ENCODE data around the gene SCN8A. TPM values are rescaled to one million over a fixed set of nuclear protein-coding genes. Genes with fewer than 3 reads are reported as not detected.
"Not testable (repeated sequence)": the region's sequence is repeated elsewhere in the genome, so short reads cannot be mapped to it uniquely, and the experiment has no call there.

SCN8A gene
- polyA plus RNA-seq, 2 of the 4 experiments (the other 2 are of a cell fraction), result 1.8 to 4.8 TPM

DNA sequence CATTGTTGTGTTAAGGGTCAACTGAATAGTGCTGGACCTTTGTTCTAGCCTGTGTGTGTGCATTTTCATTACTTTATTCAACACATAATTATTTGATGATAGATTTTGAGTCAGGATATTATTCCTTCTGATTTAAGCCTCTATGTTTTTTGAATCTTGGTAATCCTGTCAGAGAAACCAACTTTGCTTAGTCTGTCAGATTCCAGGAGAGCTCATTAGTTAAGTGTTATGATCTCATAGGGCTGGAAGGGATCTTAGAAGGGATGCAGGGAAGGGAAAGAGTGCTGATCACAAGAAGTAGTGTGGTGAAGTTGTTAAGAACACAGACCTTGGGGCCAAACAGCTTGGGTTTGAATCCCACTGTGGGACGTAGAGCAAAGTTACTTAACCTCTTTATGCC is 52.9 kb downstream of the SCN8A start:
- FAIRE-seq, result no peak
- 73% methylated on average over 1 of the region's 1 CpG for WGBS (ENCODE audit: missing lambda C conversion rate)
- no peaks in the 10 kb centered on the region for H3K4me1 ChIP-seq
- POLR2A ChIA-PET, result no interaction called here
- no peak overlapping the region for H3K4me2 ChIP-seq
- H3K27ac ChIP-seq, result no peak overlapping the region
- no peak for ATAC-seq
- no peak overlapping the region for H3K4me3 ChIP-seq
- no peak for DNase-seq (ENCODE audit: low read depth in 1 of 2, low spot score in 1 of 2)
- TF ChIP-seq NPAS2 (CRISPR knock-in tag; IDR thresholded peaks at IDR 0.05; ENCODE audit: borderline replicate concordance) (no peak), KDM5A (IDR thresholded peaks at IDR 0.05) (no peak)
- CTCF ChIA-PET, result no interaction called here
- H3K9me3 ChIP-seq, result no peaks in the 10 kb centered on the region

DNA sequence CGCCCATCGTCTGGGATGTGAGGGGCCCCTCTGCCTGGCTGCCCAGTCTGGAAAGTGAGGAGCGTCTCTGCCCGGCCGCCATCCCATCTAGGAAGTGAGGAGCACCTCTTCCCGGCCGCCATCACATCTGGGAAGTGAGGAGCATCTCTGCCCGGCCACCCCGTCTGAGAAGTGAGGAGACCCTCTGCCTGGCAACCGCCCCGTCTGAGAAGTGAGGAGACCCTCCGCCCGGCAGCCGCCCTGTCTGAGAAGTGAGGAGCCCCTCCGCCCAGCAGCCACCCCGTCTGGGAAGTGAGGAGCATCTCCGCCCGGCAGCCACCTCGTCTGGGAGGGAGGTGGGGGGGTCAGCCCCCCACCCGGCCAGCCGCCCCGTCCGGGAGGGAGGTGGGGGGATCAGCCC is 53.7 kb downstream of the SCN8A start:
- H3K4me1 ChIP-seq; DNase-seq (ENCODE audit: low read depth in 1 of 2, low spot score in 1 of 2); CTCF ChIA-PET; H3K27ac ChIP-seq; ATAC-seq; FAIRE-seq; H3K4me2 ChIP-seq; POLR2A ChIA-PET; H3K4me3 ChIP-seq; H3K9me3 ChIP-seq: not testable (repeated sequence)
- WGBS (ENCODE audit: missing lambda C conversion rate), result 86% methylated on average over 8 of the region's 23 CpGs

DNA sequence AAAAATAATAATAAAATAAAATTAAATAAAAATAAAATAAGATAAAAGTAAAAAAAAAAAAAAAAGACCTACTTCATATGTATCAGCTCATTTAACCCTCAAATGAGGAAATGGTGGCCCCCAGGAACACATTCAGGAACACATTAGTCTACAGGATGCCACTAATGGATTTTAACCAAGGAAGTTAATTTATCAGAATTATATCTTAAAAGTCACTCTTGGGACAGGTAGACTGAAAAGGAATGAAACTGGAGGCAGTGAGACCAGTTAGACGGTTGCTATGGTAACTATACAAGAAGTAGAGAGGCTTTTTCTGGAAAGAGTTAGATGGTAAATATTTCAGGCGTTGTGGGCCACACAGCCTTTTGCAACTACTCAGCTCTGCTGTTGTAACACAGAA is 54.9 kb downstream of the SCN8A start:
- Histone ChIP-seq H3K9me3 (no peaks in the 10 kb centered on the region), H3K4me1 (no peaks in the 10 kb centered on the region), H3K27ac (no peak overlapping the region), H3K4me3 (no peak overlapping the region), H3K4me2 (no peak overlapping the region)
- TF ChIP-seq KDM5A (IDR thresholded peaks at IDR 0.05) (no peak), ZFP36 (IDR thresholded peaks at IDR 0.05; ENCODE audit: borderline replicate concordance, partially characterized antibody) (no peak), RAD21 (conservative IDR thresholded peaks at IDR 0.05 in 1 of 2, IDR thresholded peaks at IDR 0.05 in 1 of 2) (no peak), FOSB (CRISPR knock-in tag; IDR thresholded peaks at IDR 0.05) (no peak), MAFK (IDR thresholded peaks at IDR 0.05; ENCODE audit: partially characterized antibody) (no peak), POLR2A (IDR thresholded peaks at IDR 0.05; ENCODE audit: low read length) (no peak), EP300 (IDR thresholded peaks at IDR 0.05) (no peak), CEBPB (IDR thresholded peaks at IDR 0.05) (no peak), NFE2L2 (conservative IDR thresholded peaks at IDR 0.05; ENCODE audit: low read length) (no peak), BHLHE40 (IDR thresholded peaks at IDR 0.05; ENCODE audit: low read depth, low read length) (no peak), NR3C1 (IDR thresholded peaks at IDR 0.05) (no peak), FOSL2 (IDR thresholded peaks at IDR 0.05) (no peak), FOSL2 (CRISPR knock-in tag; IDR thresholded peaks at IDR 0.05) (no peak), EHF (CRISPR knock-in tag; IDR thresholded peaks at IDR 0.05) (no peak), CHD4 (IDR thresholded peaks at IDR 0.05; ENCODE audit: borderline replicate concordance) (no peak), TP53 (CRISPR knock-in tag; IDR thresholded peaks at IDR 0.05) (no peak)
- TF ChIP-seq, protein P1, sequence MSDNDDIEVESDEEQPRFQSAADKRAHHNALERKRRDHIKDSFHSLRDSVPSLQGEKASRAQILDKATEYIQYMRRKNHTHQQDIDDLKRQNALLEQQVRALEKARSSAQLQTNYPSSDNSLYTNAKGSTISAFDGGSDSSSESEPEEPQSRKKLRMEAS (IDR thresholded peaks at IDR 0.05), result no peak
- TF ChIP-seq, protein P2, sequence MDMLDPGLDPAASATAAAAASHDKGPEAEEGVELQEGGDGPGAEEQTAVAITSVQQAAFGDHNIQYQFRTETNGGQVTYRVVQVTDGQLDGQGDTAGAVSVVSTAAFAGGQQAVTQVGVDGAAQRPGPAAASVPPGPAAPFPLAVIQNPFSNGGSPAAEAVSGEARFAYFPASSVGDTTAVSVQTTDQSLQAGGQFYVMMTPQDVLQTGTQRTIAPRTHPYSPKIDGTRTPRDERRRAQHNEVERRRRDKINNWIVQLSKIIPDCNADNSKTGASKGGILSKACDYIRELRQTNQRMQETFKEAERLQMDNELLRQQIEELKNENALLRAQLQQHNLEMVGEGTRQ (IDR thresholded peaks at IDR 0.05), result no peak
- TF ChIP-seq, protein P3, sequence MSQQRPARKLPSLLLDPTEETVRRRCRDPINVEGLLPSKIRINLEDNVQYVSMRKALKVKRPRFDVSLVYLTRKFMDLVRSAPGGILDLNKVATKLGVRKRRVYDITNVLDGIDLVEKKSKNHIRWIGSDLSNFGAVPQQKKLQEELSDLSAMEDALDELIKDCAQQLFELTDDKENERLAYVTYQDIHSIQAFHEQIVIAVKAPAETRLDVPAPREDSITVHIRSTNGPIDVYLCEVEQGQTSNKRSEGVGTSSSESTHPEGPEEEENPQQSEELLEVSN (IDR thresholded peaks at IDR 0.05; ENCODE audit: borderline replicate concordance, low read depth), result no peak
- TF ChIP-seq, protein P4, sequence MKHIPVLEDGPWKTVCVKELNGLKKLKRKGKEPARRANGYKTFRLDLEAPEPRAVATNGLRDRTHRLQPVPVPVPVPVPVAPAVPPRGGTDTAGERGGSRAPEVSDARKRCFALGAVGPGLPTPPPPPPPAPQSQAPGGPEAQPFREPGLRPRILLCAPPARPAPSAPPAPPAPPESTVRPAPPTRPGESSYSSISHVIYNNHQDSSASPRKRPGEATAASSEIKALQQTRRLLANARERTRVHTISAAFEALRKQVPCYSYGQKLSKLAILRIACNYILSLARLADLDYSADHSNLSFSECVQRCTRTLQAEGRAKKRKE (CRISPR knock-in tag; IDR thresholded peaks at IDR 0.05; ENCODE audit: low read depth), result no peak
- TF ChIP-seq, protein P5, sequence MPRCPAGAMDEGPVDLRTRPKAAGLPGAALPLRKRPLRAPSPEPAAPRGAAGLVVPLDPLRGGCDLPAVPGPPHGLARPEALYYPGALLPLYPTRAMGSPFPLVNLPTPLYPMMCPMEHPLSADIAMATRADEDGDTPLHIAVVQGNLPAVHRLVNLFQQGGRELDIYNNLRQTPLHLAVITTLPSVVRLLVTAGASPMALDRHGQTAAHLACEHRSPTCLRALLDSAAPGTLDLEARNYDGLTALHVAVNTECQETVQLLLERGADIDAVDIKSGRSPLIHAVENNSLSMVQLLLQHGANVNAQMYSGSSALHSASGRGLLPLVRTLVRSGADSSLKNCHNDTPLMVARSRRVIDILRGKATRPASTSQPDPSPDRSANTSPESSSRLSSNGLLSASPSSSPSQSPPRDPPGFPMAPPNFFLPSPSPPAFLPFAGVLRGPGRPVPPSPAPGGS (IDR thresholded peaks at IDR 0.05), result no peak
- ATAC-seq, result no peak
- POLR2A ChIA-PET, result no interaction called here
- no peak for FAIRE-seq
- WGBS (ENCODE audit: missing lambda C conversion rate), result 95% methylated on average over 2 of the region's 2 CpGs
- DNase-seq (ENCODE audit: low read depth in 1 of 2, low spot score in 1 of 2), result no peak
- CTCF ChIA-PET, result interaction anchor here (1.0 kb wide), 1 partner anchor 33 kb away, joined by 3 read pairs; no protein-coding TSS in a partner anchor

Measured in A549 (cell line).